Stimulated activated CD8-positive, alpha-beta memory T cell treated with anti-CD3 and anti-CD28 coated beads, Interleukin-15, amount 100 ng/mL, for 4 hours (primary cell): ENCODE measurements around the gene ALK.
A peak's percentile ranks its signal among the peaks of the same experiment; 100 is the strongest.

Experiments used
- DNase-seq, 2 donors: peaks; one replicate each; pipeline ENCODE4 v3.0.0-alpha.2; 2020; ENCODE audit warnings: low read depth in 2 of 2

ALK gene

DNA sequence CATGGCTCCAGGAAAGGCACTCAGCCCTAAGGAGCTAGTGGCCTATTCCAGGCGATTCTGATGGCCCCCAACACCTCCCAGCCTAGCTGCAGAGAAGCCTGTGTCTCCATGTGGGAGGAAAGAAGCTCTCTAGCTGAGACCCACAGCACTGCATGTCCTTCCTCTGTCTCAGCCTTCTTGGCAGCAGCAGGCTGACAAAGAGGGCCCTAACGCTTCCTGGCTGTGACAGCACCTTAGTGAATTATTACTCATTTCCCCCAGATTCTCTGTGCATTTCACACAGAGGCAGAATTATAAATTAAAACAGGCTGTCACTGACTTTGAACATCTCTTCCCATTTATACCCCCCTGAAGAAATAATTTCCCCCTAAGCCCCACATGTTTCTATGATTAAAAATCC is 599.4 kb downstream of the ALK start:
- DNase-seq: no peak

DNA sequence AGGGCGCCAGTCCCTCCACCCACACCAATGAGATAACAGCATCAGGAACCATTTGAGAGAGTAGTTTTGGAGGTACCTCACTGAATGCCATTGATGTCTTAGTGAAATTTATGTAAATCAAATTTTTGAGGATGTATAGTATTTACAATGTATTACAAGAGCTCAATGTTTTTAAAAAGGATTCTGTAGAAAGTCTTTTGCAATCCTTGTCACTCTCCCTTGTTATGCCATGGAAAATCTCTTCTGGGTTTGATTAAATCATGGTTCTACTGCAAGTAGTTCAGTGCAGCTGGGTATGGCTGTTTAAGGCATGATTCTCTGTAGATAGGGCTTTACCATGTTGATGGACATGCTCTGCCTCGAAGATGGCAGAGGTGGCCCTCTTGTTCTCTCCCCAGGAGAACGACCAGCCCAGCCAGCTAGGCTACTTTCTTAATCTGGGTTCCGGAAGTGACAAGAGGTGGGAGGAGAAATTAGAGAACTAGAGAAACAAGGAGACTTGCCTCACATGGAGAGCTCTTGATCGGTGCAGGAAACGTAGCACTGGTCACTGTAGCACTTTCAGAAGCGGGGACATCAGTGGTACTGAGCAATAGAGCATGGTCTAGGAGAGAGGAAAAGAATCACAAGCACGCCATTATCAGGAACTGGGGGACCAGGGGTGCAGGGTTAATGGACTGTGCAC is 603.4 kb downstream of the ALK start:
- no peak for DNase-seq

GRCh38 chr2:29317077-29317517 is 604.3 kb downstream of the ALK start:
- DNase-seq: no peak

GRCh38 chr2:29314816-29315571 is 606.4 kb downstream of the ALK start:
- peak; percentile 22 to 24 for DNase-seq

DNA sequence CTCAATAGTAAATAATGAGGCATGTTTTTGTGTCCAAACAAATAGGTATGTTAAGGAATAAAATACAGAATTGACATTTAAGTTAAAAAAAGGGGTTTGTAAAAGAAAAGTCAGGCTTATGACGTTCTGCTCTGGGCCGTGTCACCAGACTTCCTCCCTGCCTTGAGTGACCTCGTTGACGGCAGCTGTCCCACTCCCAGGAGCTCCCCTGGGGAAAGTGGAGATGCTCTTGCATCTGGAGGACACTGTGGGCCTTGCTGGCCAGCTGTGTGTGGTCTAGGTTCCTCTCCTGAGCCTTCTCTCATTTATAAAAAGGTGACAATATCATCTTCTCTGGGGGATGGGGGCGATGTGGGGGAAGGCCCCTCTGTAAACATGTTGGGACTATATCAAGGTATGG is 609.9 kb downstream of the ALK start:
- DNase-seq: no peak

GRCh38 chr2:29310650-29311348 is 610.6 kb downstream of the ALK start:
- DNase-seq: no peak

- DNase-seq: no peak
Observed at GRCh38 chr2:29309090-29310029, 612.0 kb downstream of the ALK start.

GRCh38 chr2:29308366-29308765 is 613.0 kb downstream of the ALK start:
- no peak for DNase-seq

- no peak for DNase-seq
Observed at GRCh38 chr2:29307519-29307918, 613.9 kb downstream of the ALK start.

- DNase-seq: no peak
Observed at GRCh38 chr2:29305762-29306161, 615.6 kb downstream of the ALK start.

DNA sequence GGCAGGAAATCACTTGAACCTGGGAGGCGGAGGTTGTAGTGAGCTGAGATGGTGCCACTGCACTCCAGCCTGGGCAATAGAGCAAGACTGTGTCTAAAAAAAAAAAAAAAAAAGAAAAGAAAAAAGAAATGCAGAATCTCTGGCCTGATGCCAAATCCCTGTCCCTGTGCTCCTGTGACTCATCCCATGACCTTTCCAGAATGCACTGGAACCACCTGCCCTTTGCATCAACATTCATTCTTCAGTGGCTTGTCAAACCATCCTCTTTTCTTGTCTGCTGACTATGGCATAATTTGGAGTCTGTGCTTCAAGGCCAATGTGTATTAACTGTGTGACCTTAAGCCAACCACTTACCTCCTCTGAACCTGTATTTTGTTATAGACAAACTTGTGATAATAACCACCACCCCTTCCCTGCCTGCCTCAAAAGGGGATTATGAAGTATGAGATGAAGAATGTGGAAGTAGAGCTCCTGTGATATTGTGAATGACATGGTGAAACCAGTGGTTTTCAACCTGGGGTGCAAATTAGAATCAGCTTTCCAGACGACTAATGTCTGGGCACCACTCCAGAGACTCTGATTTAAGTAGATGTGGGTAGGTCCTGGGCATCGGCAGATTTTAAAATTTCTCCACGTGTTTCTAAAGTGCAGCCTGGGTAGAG is 616.9 kb downstream of the ALK start:
- no peak for DNase-seq

DNA sequence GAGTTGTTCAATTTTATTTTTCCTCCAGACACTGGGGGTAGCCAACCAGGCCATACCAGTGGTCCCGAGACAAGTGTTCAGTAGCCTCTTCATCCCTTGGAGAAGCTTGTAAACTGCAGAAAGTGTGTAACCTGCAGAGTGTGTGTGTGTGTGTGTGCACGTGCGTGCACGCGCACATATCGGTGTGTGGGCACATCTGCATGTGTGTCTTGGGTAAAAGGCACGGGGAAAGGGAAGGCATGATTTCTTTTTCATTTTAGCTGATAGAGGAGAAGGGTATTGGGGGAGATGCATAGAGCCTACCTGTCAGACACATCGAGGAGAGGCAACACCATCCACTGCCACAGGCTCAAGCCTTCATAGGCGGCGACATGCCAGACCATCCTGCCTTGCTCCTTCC is 624.8 kb downstream of the ALK start:
- DNase-seq: no peak

DNA sequence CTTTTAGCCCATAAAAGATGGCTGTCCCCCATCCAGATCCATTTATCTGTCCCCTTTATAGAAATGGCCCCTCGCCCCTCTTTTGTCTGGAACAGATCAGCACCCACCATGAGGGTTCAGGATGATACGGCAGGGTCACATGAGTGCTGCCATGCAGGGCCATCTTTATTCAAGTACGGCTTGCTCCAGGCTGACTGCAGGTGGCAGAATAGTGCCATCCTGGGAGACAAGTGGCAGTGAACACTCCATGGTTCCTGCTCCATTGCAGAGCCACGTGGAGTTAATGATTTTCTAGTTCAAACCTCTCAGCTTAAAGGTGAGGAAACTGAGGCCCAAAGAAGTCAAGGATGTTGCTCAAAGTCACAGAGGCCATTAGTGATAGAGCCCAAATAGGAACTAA is 625.5 kb downstream of the ALK start:
- no peak for DNase-seq

DNA sequence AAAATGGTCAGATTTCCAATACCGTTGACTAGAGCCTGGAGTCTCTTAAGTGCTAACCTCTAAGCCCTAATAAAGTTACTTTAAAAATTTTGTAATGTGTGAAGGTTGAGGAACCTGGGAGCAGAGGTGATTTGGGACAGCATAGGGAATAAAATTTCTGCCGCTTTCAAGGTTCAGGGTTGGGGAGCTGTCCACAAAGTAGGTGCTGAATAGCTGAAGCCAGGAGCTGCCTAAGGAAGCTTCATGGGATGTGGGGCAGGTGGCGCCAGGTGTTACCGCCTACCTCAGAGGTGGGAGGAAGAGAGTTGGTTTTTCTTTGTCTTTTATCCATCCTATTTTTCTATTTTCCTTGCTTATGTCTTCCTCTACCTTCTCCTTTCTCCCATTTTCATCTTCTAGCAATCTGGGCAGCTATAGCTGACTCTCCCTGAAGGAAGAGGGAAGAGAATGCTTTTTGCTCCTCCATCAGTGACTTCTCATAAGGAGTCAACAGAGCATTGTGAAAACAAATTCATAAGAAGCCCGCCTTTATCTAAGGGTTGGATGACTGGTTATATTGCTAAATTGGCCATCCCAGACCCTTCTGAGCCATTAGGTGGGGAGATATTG is 627.5 kb downstream of the ALK start:
- DNase-seq: no peak

- DNase-seq: no peak
Observed at GRCh38 chr2:29290293-29291047, 630.9 kb downstream of the ALK start.

DNA sequence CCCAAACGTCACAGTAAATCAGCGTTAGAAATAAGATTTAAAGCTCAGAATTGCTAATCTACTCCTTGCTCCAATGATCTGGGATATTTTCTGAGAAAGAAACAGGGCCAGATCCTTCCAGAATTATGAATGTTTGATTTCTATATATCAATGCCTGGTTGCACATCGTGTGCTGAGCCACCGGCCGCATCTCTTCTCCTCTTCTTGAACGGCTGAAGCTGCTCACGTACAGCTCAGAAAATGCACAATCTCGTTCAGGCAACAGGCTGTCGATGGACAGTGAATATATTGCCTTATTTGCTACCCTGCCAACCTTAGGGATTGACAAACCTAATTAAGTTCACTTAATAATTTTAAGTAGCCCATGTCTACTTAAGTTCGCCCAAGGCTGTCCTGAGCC is 636.7 kb downstream of the ALK start:
- no peak for DNase-seq

- no peak for DNase-seq
Observed at GRCh38 chr2:29281916-29282247, 639.5 kb downstream of the ALK start.

GRCh38 chr2:29281086-29281915 is 640.1 kb downstream of the ALK start:
- DNase-seq: no peak

DNA sequence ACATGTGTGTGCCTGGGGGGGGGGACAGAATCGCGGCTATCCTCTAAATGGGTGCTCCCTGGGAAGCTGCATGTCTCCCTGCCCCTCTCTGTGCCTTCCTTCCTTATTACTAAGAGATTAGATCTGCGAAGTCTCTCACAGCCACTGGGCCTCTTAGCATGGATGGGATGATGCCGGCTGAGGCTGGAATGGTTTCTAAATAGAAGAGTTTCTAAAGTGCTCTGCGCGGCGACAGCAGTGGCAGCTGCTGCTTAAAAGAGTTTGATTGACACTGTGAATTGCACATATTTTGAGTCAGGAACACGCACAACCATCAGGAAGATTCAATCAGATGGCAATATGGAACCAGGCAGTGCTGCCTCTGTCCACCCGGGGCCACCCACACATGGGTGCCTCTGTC is 642.4 kb downstream of the ALK start:
- DNase-seq: no peak
